GM10847 (cell line): Measurements from ENCODE around the gene FAM13C.

Experiments
- POLR2A ChIP-seq: IDR thresholded peaks from 2 replicates; pipeline ENCODE4 v1.6.1; 2011; ENCODE audit not compliant: insufficient read length; ENCODE audit errors: extremely low read depth

FAM13C gene

DNA sequence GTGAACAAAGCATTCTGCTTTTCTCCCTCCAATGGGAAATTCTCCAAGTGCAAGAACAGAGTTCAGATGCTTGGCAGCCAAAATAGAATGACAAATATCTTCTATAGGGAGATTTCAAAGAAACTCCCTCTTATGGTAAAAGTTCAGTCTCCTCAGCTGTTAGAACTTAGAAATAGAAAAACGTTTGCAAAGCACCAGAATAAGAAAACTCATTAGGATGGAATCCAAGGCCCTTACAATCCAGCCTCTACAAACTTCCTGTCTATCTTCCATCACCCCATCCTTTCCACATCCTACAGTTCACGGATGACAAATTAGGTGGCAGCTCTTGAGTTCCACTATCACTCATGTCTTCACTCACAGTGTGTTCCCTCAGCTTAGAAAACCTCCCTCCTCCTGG, 25.7 kb downstream of the FAM13C start:
- no peak for TF ChIP-seq POLR2A

DNA sequence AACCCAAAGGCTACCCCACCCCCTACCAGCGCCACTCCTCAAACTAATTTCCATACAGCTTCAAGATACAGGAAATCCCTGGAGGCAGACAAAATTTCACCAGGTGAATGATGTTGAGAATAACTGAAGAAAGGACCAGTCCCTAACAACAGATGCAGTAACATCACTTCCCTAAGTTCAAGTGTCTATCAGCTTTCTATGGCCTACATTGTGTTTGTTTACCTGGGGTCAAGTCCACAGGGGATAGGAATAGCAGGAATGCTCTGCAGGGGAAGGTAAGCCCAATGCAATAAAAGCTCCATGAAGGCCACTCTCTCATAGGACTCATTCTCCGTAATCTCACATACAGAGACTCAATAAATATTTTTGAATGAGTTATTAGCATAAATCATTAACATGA, 26.9 kb downstream of the FAM13C start:
- TF ChIP-seq POLR2A = no peak

DNA sequence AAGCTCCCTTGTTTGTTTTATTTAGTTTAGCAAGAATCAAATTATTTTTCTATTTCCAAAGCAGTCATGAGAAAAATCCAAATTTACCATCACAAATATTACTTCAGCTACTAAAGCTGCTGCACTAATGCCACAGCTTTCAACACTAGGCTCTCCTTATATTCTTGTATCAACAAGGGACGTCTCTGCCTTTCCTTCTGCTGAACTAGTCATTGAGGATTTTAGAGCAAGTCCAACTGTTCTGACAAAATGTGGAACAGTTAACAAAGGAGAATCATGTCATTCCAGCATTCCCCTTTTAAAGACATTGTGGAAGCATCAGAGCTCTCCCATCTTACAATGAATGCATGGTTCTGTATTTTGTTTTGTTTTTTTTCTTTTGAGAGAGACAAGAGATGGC, 28.6 kb downstream of the FAM13C start:
- TF ChIP-seq POLR2A = no peak

DNA sequence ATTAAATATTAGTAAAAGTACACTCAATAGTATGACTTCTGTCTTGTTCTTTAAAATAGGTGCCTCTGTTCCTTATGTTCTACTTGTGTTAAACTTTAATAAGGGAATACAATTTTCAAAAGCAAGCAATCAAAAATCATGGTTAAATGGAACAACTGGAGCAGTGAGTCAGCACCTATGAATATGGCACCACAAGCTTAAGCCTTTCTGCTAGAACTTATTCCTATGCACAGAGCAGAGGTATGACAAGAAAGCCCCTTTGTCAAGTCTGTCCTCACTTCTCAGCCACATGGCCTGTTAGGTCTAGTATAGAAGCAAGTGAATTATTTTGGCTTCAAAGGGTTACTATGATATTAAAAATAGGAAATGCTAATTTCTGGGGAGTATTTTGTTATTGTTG, 29.8 kb downstream of the FAM13C start:
- no peak for TF ChIP-seq POLR2A

DNA sequence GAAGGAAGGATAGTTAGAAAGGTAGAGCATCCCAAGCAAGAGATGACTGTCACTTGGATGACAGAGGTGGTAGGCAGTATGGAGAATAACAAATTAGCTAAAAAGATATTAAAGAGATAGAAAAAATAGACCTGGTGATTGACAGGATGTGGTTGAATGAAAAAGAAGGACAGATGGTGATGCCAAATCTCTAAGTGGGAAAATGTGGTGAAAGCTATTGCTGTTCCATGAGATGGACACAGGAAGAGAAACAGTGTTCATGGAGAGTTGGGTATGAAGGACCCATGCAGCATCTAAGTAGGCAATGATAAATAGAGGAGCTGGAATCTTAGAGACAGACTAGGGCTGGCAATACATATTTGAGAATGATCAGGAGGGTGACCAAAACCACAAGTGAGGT, 30.7 kb downstream of the FAM13C start:
- TF ChIP-seq POLR2A = no peak

DNA sequence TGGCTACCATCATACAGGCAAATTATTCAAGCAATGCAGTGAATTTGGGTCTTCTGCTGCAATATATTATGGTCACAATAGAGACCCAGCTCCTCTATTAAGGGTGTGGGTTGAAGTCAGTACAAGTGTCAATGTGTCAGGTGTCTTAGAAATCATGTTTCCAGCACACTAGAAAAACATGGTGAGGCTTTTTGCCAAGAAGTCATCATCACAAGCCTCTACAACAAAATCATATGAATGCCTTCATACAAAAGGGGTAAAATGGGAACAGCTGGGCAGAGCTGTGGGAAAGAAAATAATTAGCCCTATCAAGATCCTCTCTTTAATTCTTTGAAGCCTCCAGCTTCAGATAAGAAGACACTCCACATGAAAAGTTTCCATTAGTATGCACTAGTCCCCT, 37.2 kb downstream of the FAM13C start:
- no peak for TF ChIP-seq POLR2A

DNA sequence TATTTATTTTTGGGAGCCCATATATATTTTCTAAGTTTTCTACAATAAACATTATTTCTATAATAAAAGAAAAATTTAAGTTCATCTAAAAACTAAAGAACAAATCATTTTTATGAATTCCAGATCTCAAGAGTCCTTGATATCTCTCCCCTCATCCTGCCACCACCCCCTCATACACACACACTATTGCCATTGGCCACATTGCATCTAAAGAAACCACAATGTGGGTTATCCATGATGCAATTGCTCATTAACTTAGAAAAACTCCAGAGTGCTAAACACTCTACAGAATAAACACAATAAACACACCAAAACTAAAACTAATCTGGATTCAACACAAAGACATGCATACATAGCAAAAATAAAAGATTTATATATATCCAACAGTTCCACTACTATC, 37.8 kb downstream of the FAM13C start:
- no peak for TF ChIP-seq POLR2A

DNA sequence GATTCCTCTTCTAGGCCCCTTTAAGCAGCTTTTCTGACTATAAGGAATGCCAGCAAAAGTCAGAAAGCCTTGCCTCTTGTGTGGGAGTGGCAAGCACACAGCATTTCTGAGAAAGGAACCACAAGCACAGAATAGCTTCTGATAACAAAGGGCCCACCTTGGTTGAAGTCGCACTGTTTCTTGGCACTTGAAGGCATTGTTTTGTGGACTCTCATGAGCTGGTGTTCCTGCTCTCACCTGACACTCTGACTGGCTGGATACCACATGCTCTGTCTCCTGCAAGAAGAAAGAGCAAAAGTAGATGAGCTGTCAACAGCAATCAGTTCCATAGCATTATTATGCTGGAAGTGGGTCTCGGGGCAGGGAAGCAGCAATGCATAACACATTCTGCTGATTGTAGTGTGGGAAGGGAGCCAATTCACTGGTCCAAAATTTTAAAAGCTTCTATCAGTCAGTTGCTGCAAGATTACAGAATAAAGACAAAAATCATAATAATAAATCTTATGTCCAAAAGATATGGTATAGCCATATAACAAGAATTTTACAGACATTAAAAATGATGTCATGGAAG, 38.4 kb downstream of the FAM13C start:
- TF ChIP-seq POLR2A = no peak

DNA sequence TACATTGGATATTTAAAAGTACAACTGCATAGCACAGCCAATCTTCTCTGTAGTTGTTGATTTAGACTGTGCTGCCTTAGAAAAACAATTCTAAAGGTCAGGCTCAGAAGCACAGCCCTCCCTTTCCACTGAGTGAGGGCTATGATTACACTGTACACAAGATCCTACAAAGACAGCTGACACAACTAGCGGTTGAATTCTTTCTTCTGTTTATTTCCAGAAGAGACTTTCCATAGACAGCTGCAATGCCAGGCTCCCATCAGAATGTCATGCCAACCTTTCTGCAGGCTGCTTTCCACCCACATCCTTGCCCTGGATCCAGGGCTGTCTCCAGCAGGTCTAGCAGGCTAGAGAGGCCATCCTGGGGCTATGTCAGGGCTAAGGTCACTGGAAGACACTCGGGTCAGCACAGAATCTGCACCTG, 39.3 kb downstream of the FAM13C start:
- TF ChIP-seq POLR2A = no peak

DNA sequence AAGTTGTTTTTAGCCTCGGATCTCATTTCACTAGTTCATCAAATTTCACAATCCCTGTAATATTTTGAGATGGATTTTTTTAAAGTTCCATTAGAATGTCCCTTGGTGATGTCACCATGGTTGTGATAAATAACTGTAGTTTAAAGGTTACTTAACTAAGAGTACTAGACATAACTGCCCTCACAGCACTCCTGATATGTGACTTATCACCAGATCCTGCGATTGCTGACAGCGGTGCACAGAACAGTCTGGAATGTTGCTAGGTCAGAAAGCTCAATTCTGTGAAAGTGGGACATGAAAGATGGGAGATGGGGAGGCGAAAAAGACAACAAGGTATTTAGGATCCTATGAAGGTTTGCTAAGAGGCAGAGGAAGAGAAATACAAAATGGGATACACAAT, 40.2 kb downstream of the FAM13C start:
- no peak for TF ChIP-seq POLR2A

DNA sequence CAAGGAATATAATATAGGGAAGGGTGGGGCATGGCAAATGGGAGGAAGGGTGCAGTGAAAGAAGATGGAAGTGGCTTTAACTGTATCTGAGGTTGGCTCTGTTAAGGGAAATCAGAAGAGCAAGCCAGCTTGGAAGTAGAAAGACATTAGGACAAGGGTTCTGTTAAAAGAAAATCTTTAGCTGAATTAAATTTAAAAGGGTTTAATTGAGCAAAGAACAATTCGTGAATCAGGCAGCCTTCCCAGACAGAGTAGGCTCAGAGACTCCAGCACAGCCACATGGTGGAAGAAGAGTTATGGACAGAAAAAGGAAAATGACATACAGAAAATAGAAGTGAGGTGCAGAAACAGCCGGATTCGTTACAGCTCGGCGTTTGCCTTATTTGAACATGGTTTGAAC, 42.0 kb downstream of the FAM13C start:
- no peak for TF ChIP-seq POLR2A

DNA sequence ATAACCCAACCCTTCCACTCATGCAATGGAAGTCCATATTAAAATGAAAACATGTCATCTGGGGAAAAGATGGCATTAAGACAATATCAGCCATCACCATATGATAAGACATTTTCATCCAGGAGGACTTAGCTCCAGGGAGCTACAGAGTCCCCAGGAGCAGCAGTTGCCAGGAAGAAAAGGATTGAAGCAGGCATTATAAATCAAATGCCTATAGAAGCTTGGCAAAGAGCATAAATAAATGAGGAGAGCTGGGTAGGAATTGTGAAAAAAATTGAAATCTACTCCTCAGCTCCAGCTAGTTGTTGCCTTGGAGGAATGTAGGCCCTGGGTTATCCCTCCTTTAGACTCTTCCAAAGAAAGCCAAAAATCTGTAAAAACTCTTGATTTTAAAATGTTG, 42.5 kb downstream of the FAM13C start:
- no peak for TF ChIP-seq POLR2A

DNA sequence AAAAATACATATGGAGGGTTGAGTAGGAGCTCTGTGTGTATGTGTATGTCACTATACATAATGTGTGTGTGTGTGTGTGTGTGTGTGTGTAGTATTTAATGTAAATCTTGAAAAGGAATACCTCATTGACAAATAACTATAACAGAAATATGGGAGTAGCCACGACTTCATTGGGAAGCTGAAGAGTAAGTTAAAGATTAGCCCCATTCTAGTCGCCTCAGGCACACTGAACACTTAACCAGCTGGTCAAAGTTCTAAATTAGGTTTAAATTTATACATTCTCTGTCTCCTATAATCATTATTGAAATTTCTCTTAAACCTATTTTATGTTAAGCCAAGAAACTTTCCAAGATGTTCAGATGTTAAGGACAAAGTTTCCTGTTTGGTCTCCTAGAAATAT, 45.3 kb downstream of the FAM13C start:
- no peak for TF ChIP-seq POLR2A

DNA sequence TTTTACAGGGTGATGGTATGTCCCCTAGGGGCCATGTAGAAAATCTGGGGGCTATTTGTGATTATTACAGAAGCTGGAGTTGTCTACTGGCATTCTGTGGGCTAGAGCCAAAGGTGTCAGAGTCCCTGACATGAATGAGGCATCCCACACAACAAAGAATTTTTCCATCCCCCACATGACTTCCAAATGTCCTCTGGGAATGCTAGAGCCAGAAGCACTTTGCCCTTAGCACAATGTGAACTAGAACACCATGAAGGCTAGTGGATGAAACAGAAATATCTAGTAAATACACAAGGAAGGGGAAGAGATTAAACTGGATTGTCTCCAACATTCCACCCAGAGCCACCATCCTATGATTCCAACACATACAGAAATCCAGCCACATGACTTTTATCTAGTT, 46.9 kb downstream of the FAM13C start:
- no peak for TF ChIP-seq POLR2A

DNA sequence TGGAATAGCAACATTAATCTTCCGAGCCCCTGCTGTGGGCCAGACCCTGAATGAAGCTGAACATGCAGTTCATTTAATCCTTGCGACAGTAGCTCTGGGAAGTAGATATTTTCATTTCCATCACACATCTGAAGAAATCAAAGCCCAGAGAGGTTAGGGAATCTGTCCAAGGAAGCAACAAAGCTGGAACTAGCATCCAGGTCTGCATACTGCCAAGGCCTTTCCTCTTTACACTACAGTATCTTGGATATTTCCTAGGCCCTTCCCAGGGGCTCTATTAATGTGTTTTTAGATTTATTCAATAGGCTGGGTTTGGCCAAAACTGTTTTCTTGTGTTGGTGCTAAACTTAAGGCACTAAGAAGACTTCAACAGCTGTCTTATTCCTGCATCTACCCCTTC, 48.1 kb downstream of the FAM13C start:
- TF ChIP-seq POLR2A = no peak

DNA sequence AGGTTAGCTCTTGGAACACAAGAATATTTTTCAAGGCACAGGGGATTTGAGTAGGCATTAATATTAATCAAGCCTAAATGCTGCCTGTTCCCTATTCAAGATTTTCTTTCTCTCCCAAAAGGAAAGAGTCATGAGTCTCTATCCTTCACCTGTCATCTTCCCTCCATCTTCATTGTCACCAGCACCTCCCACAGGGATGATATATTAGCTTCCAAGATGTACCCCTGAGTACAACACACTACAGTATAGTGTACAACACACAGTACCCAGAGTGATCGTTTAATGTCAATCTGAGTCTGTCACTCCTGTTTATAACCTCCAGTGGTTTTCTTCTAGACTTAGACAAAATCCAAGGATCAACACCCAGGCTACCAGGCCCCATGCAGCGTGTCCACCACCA, 50.1 kb downstream of the FAM13C start:
- TF ChIP-seq POLR2A = no peak

DNA sequence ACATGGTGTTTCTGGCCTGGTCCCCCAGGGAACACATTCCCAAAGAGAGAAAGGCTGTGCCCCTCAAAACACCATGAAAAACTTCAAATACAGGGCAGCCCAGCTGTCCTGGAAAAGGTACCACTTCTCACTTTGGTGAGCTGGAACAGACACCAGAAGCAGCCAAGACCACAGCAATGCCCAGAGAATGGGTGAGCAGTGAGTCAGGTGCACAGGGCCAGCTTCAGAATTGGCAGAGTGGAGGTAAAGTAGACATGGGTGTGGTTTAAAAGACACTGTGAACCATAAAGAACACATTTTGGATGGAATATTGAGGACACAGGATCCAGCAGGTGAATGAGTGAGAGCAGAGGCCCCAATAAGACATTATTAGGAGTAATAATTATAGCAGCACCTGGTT, 51.3 kb downstream of the FAM13C start:
- TF ChIP-seq POLR2A = no peak
